Kidney (tissue), 14 donors: ENCODE data around the gene CADPS. TPM values are rescaled to one million over a fixed set of nuclear protein-coding genes. Genes with fewer than 3 reads are reported as not detected.

ENCODE experiments used
- DNase-seq, 5 donors: peaks; one replicate each; pipeline ENCODE4 v3.0.0-alpha.2; 2013 to 2020
- FAIRE-seq: peaks from 2 replicates; lab custom pipeline; 2012; peaks lifted over from hg19 to GRCh38; lab: Jason Lieb, UNC
- H3K27ac ChIP-seq, 2 donors: one replicate each; pipeline ENCODE4 v1.7.0; 2013; ENCODE audit warnings: low read depth in 2 of 2, low read length in 2 of 2, inconsistent platforms in 1 of 2
- H3K27me3 ChIP-seq: one replicate; pipeline ENCODE4 v1.7.1; 2013; ENCODE audit warnings: low read length, inconsistent platforms; ENCODE audit not compliant: control insufficient read depth, insufficient read depth
- H3K36me3 ChIP-seq, 3 donors: one replicate each; pipeline versions ENCODE4 v1.7.0 to v1.7.1; 2013; ENCODE audit warnings: low read length in 3 of 3, control low read depth in 1 of 3, inconsistent platforms in 1 of 3; ENCODE audit not compliant: insufficient read depth in 3 of 3, control insufficient read depth in 2 of 3
- H3K4me1 ChIP-seq, 3 donors: one replicate each; pipeline versions ENCODE4 v1.7.0 to v1.7.1; 2013; ENCODE audit warnings: low read length in 3 of 3, inconsistent platforms in 1 of 3, low read depth in 1 of 3; ENCODE audit not compliant: control insufficient read depth in 2 of 3, insufficient read depth in 2 of 3
- H3K4me3 ChIP-seq, 3 donors: one replicate each; pipeline versions ENCODE4 v1.7.0 to v1.8.1; 2013; ENCODE audit warnings: low read length in 3 of 3, control low read depth in 1 of 3, inconsistent platforms in 1 of 3
- H3K9ac ChIP-seq, 3 donors: one replicate each; pipeline versions ENCODE4 v1.7.0 to v1.7.1; 2013; ENCODE audit warnings: low read length in 3 of 3, control low read depth in 1 of 3, inconsistent platforms in 1 of 3
- H3K9me3 ChIP-seq, 3 donors: one replicate each; pipeline versions ENCODE4 v1.7.0 to v1.7.1; 2013; ENCODE audit warnings: low read length in 3 of 3, control low read depth in 1 of 3, inconsistent platforms in 1 of 3; ENCODE audit not compliant: control insufficient read depth in 2 of 3, insufficient read depth in 1 of 3
- intact Hi-C: fragments of 100-400 bp; cut with DNase I; formaldehyde crosslinking; loops from one replicate; pipeline ENCODE4 v1.11.1; 2022
- polyA plus RNA-seq: library from polyadenylated mRNA; stranded (reverse); fragments of 350-450 nt; fragmentation: Illumina TruSeq; extraction: RNeasy Lipid Tissue Mini Kit (QIAGEN cat#74804); gene quantifications from one replicate; pipeline ENCODE4 v1.2.3, GENCODE V29; 2014; ENCODE audit warnings: low read depth, low replicate concordance; ENCODE audit not compliant: insufficient read depth
- total RNA-seq: library from RNA; stranded (reverse); fragmentation: NEBNext Ultra II Directional; extraction: Animal tissue kit (Norgen Biotek cat#: 25700); gene quantifications from one replicate; pipeline ENCODE4 v1.2.1, GENCODE V29; 2021
- TF ChIP-seq, protein P1 (sequence below): IDR thresholded peaks from 3 replicates; pipeline ENCODE4 v1.5.1; 2012; ENCODE audit warnings: mild to moderate bottlenecking, moderate library complexity, borderline replicate concordance; ENCODE audit not compliant: insufficient read depth; ENCODE audit errors: extremely low read depth
- donor health status: control.
- donor health status: control.
- donor health status: control.
- donor health status: control.
- donor health status: control.
- donor health status: DM: yes; HTN: yes; CAD: no.
- donor health status: Normal renal cell carcinoma (clear cell type).

CADPS gene
- total and polyA plus RNA-seq, 2 donors from 2014 or later, result 0.98 TPM; not detected in 1

DNA sequence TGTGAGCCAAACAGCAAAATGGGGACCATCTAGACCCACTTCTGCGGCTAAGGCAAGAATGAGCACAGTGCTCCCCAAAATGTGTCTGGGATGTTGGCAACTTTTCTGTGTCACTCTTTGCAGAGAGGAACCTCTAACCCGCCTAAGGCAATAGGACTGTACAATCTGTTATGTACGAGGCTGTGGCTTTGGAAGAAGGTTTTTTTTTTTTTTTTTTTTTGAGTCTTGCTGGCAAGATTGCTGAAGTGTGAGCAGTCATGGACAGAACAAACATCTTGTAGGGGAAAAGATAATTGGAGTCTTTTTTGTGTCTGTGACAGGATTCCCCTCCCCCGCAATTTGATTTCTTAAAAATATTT lies 509.1 kb downstream of the CADPS start:
- no peak for DNase-seq
- Histone ChIP-seq H3K4me3 (no peak overlapping the region), H3K9me3 (no peaks in the 10 kb centered on the region), H3K9ac (no peak overlapping the region), H3K4me1 (peaks cover 0 to 5% (median 0%) of the 10 kb centered on the region in 3 donors), H3K27ac (no peak overlapping the region), H3K27me3 (peaks cover 57% of the 10 kb centered on the region), H3K36me3 (no peaks in the 10 kb centered on the region)
- TF ChIP-seq, protein P1, sequence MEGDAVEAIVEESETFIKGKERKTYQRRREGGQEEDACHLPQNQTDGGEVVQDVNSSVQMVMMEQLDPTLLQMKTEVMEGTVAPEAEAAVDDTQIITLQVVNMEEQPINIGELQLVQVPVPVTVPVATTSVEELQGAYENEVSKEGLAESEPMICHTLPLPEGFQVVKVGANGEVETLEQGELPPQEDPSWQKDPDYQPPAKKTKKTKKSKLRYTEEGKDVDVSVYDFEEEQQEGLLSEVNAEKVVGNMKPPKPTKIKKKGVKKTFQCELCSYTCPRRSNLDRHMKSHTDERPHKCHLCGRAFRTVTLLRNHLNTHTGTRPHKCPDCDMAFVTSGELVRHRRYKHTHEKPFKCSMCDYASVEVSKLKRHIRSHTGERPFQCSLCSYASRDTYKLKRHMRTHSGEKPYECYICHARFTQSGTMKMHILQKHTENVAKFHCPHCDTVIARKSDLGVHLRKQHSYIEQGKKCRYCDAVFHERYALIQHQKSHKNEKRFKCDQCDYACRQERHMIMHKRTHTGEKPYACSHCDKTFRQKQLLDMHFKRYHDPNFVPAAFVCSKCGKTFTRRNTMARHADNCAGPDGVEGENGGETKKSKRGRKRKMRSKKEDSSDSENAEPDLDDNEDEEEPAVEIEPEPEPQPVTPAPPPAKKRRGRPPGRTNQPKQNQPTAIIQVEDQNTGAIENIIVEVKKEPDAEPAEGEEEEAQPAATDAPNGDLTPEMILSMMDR, result no peak
- FAIRE-seq, result no peak
- intact Hi-C loops, result no loop called here

DNA sequence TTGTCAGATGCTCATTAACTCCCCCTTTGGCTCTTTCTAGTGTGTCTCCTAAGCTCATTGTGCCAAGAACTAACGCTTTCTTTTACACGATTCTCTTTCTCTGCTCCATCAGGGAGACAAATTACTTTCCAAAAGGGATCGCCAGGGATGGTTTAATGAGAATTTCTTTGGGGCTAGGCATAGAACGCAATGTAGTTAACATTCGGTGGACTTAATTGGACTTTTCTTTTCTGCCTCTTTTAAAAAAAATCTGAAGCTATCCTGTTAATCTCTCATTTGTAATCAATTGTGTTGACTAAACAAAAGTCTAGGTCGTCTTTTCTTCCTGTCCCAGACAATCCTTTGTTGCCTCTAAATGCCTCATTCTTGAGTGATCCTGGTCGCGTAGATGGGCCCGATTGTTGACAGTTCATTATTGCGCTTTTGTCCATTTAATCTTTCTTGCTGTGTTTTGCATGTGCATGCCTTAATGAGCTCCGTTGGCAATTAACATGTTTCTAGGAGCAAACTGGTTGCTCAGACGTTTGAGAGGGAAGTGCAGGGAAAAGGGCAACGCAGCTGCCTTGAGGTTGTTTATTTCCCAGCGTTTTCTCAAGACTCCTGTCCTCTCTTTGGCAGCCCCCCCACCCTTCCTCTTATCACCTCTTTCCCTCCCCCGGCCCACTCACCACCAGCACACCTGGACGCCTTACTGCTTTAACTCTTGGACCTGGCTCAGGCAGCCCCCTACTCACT lies 509.7 kb downstream of the CADPS start:
- intact Hi-C loops, result no loop called here
- no peaks in the 10 kb centered on the region for H3K36me3 ChIP-seq
- peaks cover 0 to 5% (median 0%) of the 10 kb centered on the region in 3 donors for H3K4me1 ChIP-seq
- H3K4me3 ChIP-seq, result no peak overlapping the region
- no peaks in the 10 kb centered on the region for H3K9me3 ChIP-seq
- no peak overlapping the region for H3K9ac ChIP-seq
- H3K27me3 ChIP-seq, result peaks cover 52% of the 10 kb centered on the region
- no peak for FAIRE-seq
- TF ChIP-seq, protein P1, result no peak
- no peak for DNase-seq
- H3K27ac ChIP-seq, result no peak overlapping the region

DNA sequence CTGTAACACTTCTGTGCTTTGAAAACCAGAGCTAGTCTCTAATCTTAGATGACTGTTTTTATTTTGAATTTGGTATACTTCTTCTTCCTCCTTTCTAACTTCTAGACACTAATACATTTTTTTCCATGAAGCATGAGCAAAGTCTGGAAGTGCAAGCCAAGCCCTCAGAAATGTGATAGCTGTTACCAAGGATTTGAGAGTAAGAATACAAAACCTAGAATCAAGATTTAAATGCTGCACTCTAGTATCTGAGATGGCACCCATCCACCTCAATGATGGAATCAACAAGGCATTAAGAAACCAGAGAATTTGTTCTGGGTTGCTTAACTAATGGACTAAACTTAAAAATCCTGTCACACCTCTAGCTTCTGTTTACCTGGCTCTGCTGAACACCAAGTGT lies 511.0 kb downstream of the CADPS start:
- intact Hi-C loops, result no loop called here
- TF ChIP-seq, protein P1, result no peak
- H3K4me3 ChIP-seq, result no peak overlapping the region
- H3K9me3 ChIP-seq, result no peaks in the 10 kb centered on the region
- no peak overlapping the region for H3K9ac ChIP-seq
- H3K4me1 ChIP-seq, result no peaks in the 10 kb centered on the region
- no peak overlapping the region for H3K27ac ChIP-seq
- H3K27me3 ChIP-seq, result peaks cover 41% of the 10 kb centered on the region
- H3K36me3 ChIP-seq, result no peaks in the 10 kb centered on the region
- DNase-seq (no peak), FAIRE-seq (no peak)
